NK-92 (cell line): Measurements from ENCODE around the gene SULT1C2.
"Not testable (repeated sequence)": the region's sequence is repeated elsewhere in the genome, so short reads cannot be mapped to it uniquely, and the experiment has no call there.

Experiments
- DNase-seq: peaks from one replicate; lab custom pipeline; 2025; ENCODE audit not compliant: unreplicated experiment; lab: John Stamatoyannopoulos, UW

The SULT1C2 gene

GRCh38 chr2:108348816-108349570, 60.3 kb downstream of the SULT1C2 start:
- no peak for DNase-seq

- no peak for DNase-seq
Observed at GRCh38 chr2:108349571-108349928, 60.9 kb downstream of the SULT1C2 start.

- DNase-seq: no peak
Observed at GRCh38 chr2:108351889-108352288, 63.2 kb downstream of the SULT1C2 start.

GRCh38 chr2:108354136-108354535, 65.4 kb downstream of the SULT1C2 start:
- no peak for DNase-seq

GRCh38 chr2:108355906-108356734, 67.4 kb downstream of the SULT1C2 start:
- no peak for DNase-seq

GRCh38 chr2:108359336-108359735, 70.6 kb downstream of the SULT1C2 start:
- not testable (repeated sequence) for DNase-seq
